Smooth muscle cell (in vitro differentiated cells): ENCODE data around the gene TFPI2. TPM values are rescaled to one million over a fixed set of nuclear protein-coding genes. Genes with fewer than 3 reads are reported as not detected.

ENCODE experiments used
- DNase-seq: peaks from one replicate; lab custom pipeline; 2025; ENCODE audit not compliant: unreplicated experiment; lab: John Stamatoyannopoulos, UW
- H2AFZ ChIP-seq: fragments of 200-600 bp; sonication (generic); 2 replicates; pipeline ENCODE4 v1.6.0; 2016; ENCODE audit warnings: antibody characterized with exemption, low read depth, mild to moderate bottlenecking
- H3F3A ChIP-seq: fragments of 200-600 bp; sonication (generic); 2 replicates; pipeline ENCODE4 v1.6.0; 2017; ENCODE audit warnings: antibody characterized with exemption, low read depth
- H3K27ac ChIP-seq: fragments of 200-600 bp; sonication (generic); 2 replicates; pipeline ENCODE4 v1.5.1; 2016; ENCODE audit warnings: low read depth, mild to moderate bottlenecking
- H3K27me3 ChIP-seq: fragments of 200-600 bp; sonication (generic); 2 replicates; pipeline ENCODE4 v1.6.1; 2016; ENCODE audit warnings: low read depth, mild to moderate bottlenecking
- H3K36me3 ChIP-seq: fragments of 200-600 bp; sonication (generic); 2 replicates; pipeline ENCODE4 v1.5.1; 2016; ENCODE audit warnings: low read depth
- H3K4me1 ChIP-seq: fragments of 200-600 bp; sonication (generic); 2 replicates; pipeline ENCODE4 v1.5.1; 2016; ENCODE audit warnings: low read depth
- H3K4me2 ChIP-seq: fragments of 200-600 bp; sonication (generic); 2 replicates; pipeline ENCODE4 v1.6.0; 2016; ENCODE audit warnings: mild to moderate bottlenecking
- H3K4me3 ChIP-seq: fragments of 200-600 bp; sonication (generic); 2 replicates; pipeline ENCODE4 v1.5.1; 2016; ENCODE audit warnings: mild to moderate bottlenecking
- H3K79me2 ChIP-seq: fragments of 200-600 bp; sonication (generic); 2 replicates; pipeline ENCODE4 v1.6.0; 2016; ENCODE audit warnings: low read depth, mild to moderate bottlenecking
- H3K9ac ChIP-seq: fragments of 200-600 bp; sonication (generic); 2 replicates; pipeline ENCODE4 v1.6.0; 2016; ENCODE audit warnings: low read depth
- H3K9me3 ChIP-seq: fragments of 200-600 bp; sonication (generic); replicated peaks from 2 replicates; pipeline ENCODE4 v1.5.1; 2016; ENCODE audit warnings: low read depth
- H4K20me1 ChIP-seq: fragments of 200-600 bp; sonication (generic); 2 replicates; pipeline ENCODE4 v1.6.0; 2016; ENCODE audit warnings: low read depth
- CTCF ChIP-seq: fragments of 200-600 bp; sonication (generic); IDR thresholded peaks from 2 replicates; pipeline ENCODE4 v1.5.1; 2017; ENCODE audit warnings: borderline replicate concordance, mild to moderate bottlenecking, antibody characterized with exemption; ENCODE audit not compliant: insufficient read depth, poor library complexity, severe bottlenecking
- WGBS: methylation state at CpG from one replicate; pipeline ENCODE4 v1.1.7; 2016; ENCODE audit warnings: low lambda C conversion rate; 5-methylcytosine and 5-hydroxymethylcytosine counted together
- polyA plus RNA-seq: library from polyadenylated mRNA; unstranded; fragments of >200 nt; fragmentation: Nextera tagmentation; extraction: Ambion mirVana; gene quantifications from 2 replicates; pipeline ENCODE4 v1.2.1, GENCODE V29; 2016
- total RNA-seq: library from RNA; depleted of rRNA; stranded (reverse); fragments of >200 nt; gene quantifications from 2 replicates; pipeline ENCODE4 v1.2.3, GENCODE V29; 2014

TFPI2 gene
- total and polyA plus RNA-seq, 2 experiments from 2014 or later: 104 to 139 TPM

- H3K9ac ChIP-seq: no peak overlapping the region
- no peaks in the 10 kb centered on the region for H3K36me3 ChIP-seq
- no peaks in the 10 kb centered on the region for H3F3A ChIP-seq
- no peak overlapping the region for H3K4me3 ChIP-seq
- no peaks in the 10 kb centered on the region for H3K9me3 ChIP-seq
- no peak overlapping the region for H2AFZ ChIP-seq
- no peaks in the 10 kb centered on the region for H3K27me3 ChIP-seq
- no peak overlapping the region for H3K4me2 ChIP-seq
- H4K20me1 ChIP-seq: no peaks in the 10 kb centered on the region
- no peak for TF ChIP-seq CTCF
- no peak overlapping the region for H3K27ac ChIP-seq
- H3K4me1 ChIP-seq: no peaks in the 10 kb centered on the region
- no peaks in the 10 kb centered on the region for H3K79me2 ChIP-seq
- no peak for DNase-seq
Observed at GRCh38 chr7:93883917-93884345, 6.6 kb downstream of the TFPI2 start.

GRCh38 chr7:93883078-93883916 lies 7.3 kb downstream of the TFPI2 start:
- Histone ChIP-seq H3K4me3 (no peak overlapping the region), H3F3A (no peaks in the 10 kb centered on the region), H3K36me3 (no peaks in the 10 kb centered on the region), H4K20me1 (no peaks in the 10 kb centered on the region), H3K9ac (no peak overlapping the region), H3K27ac (no peak overlapping the region), H3K79me2 (no peaks in the 10 kb centered on the region), H3K4me2 (no peak overlapping the region), H3K9me3 (no peaks in the 10 kb centered on the region), H2AFZ (no peak overlapping the region), H3K27me3 (no peaks in the 10 kb centered on the region), H3K4me1 (no peaks in the 10 kb centered on the region)
- no peak for DNase-seq
- TF ChIP-seq CTCF: no peak
- 92% methylated on average over 3 of the region's 3 CpGs for WGBS

GRCh38 chr7:93882468-93882867 lies 8.1 kb downstream of the TFPI2 start:
- Histone ChIP-seq H3K9ac (no peak overlapping the region), H3K27ac (no peak overlapping the region), H3K4me2 (no peak overlapping the region), H3K9me3 (no peaks in the 10 kb centered on the region), H3K4me3 (no peak overlapping the region), H4K20me1 (no peaks in the 10 kb centered on the region), H3K36me3 (no peaks in the 10 kb centered on the region), H3K27me3 (no peaks in the 10 kb centered on the region), H3K79me2 (no peaks in the 10 kb centered on the region), H2AFZ (no peak overlapping the region), H3F3A (no peaks in the 10 kb centered on the region), H3K4me1 (no peaks in the 10 kb centered on the region)
- no peak for TF ChIP-seq CTCF
- DNase-seq: no peak

GRCh38 chr7:93879356-93879755 lies 11.2 kb downstream of the TFPI2 start:
- H3K79me2 ChIP-seq: no peaks in the 10 kb centered on the region
- H3K4me2 ChIP-seq: no peak overlapping the region
- H3K27ac ChIP-seq: no peak overlapping the region
- TF ChIP-seq CTCF: no peak
- H3K36me3 ChIP-seq: no peaks in the 10 kb centered on the region
- no peak overlapping the region for H3K9ac ChIP-seq
- no peaks in the 10 kb centered on the region for H3K9me3 ChIP-seq
- H3K27me3 ChIP-seq: no peaks in the 10 kb centered on the region
- no peaks in the 10 kb centered on the region for H4K20me1 ChIP-seq
- no peak overlapping the region for H3K4me3 ChIP-seq
- H3K4me1 ChIP-seq: no peaks in the 10 kb centered on the region
- no peak overlapping the region for H2AFZ ChIP-seq
- no peak for DNase-seq
- no peaks in the 10 kb centered on the region for H3F3A ChIP-seq
